Measurements from ENCODE around the gene XK.

Gene XK

GRCh38 chrX:37776987-37777325 lies 91.4 kb downstream of the XK start:
- no peaks in the 10 kb centered on the region for H3K9me2 ChIP-seq (ENCODE audit: low read depth, low read length)
- H3K79me2 ChIP-seq (ENCODE audit: insufficient read depth, low read length) = no peaks in the 10 kb centered on the region
- no peaks in the 10 kb centered on the region for H3F3A ChIP-seq (ENCODE audit: insufficient read depth, low read length)
- peaks cover 47% of the 10 kb centered on the region for H3K4me1 ChIP-seq (ENCODE audit: insufficient read depth, low read length, severe bottlenecking)
- peak overlapping the region; percentile 82 for H3K27ac ChIP-seq (ENCODE audit: low read depth, low read length, poor library complexity, severe bottlenecking)
- TF ChIP-seq CTCF (IDR thresholded peaks at IDR 0.05; ENCODE audit: low read length) (no peak), EZH2 (IDR thresholded peaks at IDR 0.05; ENCODE audit: borderline replicate concordance, low read length) (no peak)
- peak overlapping the region; percentile 21; the same call in 1 of the 2 replicates for H3K9ac ChIP-seq (ENCODE audit: low read length)
- H3K4me2 ChIP-seq (ENCODE audit: low read length) = peak overlapping the region; percentile 32; the same call in 1 of the 2 replicates
- no peaks in the 10 kb centered on the region for H3K9me3 ChIP-seq (ENCODE audit: low read length)
- H2AFZ ChIP-seq (ENCODE audit: low read length) = no peak overlapping the region
- H3K36me3 ChIP-seq (ENCODE audit: insufficient read depth, low read length) = no peaks in the 10 kb centered on the region
- no peaks in the 10 kb centered on the region for H3K27me3 ChIP-seq (ENCODE audit: insufficient read depth, low read length)
- H3K4me3 ChIP-seq (ENCODE audit: low read depth, low read length, poor library complexity, severe bottlenecking) = no peak overlapping the region
- H4K20me1 ChIP-seq (ENCODE audit: insufficient read depth, low read length) = no peaks in the 10 kb centered on the region

DNA sequence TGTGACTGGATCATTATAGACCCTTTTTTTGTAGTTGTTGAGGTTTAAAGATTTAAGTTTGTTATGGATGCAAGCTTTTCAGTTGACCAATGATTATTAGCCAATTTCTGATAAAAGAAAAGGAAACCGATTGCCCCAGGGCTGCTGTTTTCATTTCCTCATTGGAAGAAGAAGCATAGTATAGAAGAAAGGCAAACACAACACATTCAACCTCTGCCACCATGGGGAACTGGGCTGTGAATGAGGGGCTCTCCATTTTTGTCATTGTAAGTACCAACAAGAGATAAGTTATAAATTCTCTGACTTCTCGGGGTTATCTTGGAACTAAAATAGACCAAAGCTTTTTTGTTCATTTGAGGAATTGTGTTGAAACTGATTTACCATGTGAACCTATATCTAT lies 94.3 kb downstream of the XK start, which contains the start of gene CYBB:
TSS of gene CYBB (plus strand) at position 203 of the 400 bp plus-strand sequence. CDS start at position 222, 19 bp downstream.
- peak within 1 kb of the TSS; percentile 51 for H3K27ac ChIP-seq (ENCODE audit: low read depth, low read length, poor library complexity, severe bottlenecking)
- H3K4me1 ChIP-seq (ENCODE audit: insufficient read depth, low read length, severe bottlenecking) = peaks cover 74% of the 10 kb centered on the region
- H2AFZ ChIP-seq (ENCODE audit: low read length) = no peak within 1 kb of the TSS; the same call in 1 of the 2 replicates
- H3K4me2 ChIP-seq (ENCODE audit: low read length) = peak within 1 kb of the TSS; percentile 42
- H3K36me3 ChIP-seq (ENCODE audit: insufficient read depth, low read length) = no peaks in the 10 kb centered on the region
- TF ChIP-seq EZH2 (IDR thresholded peaks at IDR 0.05; ENCODE audit: borderline replicate concordance, low read length) (no peak), CTCF (IDR thresholded peaks at IDR 0.05; ENCODE audit: low read length) (no peak)
- H3K9ac ChIP-seq (ENCODE audit: low read length) = peak within 1 kb of the TSS; percentile 37; the same call in 1 of the 2 replicates
- H4K20me1 ChIP-seq (ENCODE audit: insufficient read depth, low read length) = no peaks in the 10 kb centered on the region
- no peaks in the 10 kb centered on the region for H3K9me2 ChIP-seq (ENCODE audit: low read depth, low read length)
- peak within 1 kb of the TSS; percentile 36 for H3K4me3 ChIP-seq (ENCODE audit: low read depth, low read length, poor library complexity, severe bottlenecking)
- no peaks in the 10 kb centered on the region for H3K27me3 ChIP-seq (ENCODE audit: insufficient read depth, low read length)
- no peaks in the 10 kb centered on the region for H3K79me2 ChIP-seq (ENCODE audit: insufficient read depth, low read length)
- no peaks in the 10 kb centered on the region for H3K9me3 ChIP-seq (ENCODE audit: low read length)
- no peaks in the 10 kb centered on the region for H3F3A ChIP-seq (ENCODE audit: insufficient read depth, low read length)

GRCh38 chrX:37781081-37781480 lies 95.5 kb downstream of the XK start:
- Histone ChIP-seq H3K27me3 (ENCODE audit: insufficient read depth, low read length) (no peaks in the 10 kb centered on the region), H2AFZ (ENCODE audit: low read length) (no peak overlapping the region), H3K27ac (ENCODE audit: low read depth, low read length, poor library complexity, severe bottlenecking) (peak overlapping the region; percentile 51), H3K4me2 (ENCODE audit: low read length) (peak overlapping the region; percentile 42; the same call in 1 of the 2 replicates), H3K9me2 (ENCODE audit: low read depth, low read length) (no peaks in the 10 kb centered on the region), H3K9ac (ENCODE audit: low read length) (peak overlapping the region; percentile 37; the same call in 1 of the 2 replicates), H3K79me2 (ENCODE audit: insufficient read depth, low read length) (no peaks in the 10 kb centered on the region), H3K4me3 (ENCODE audit: low read depth, low read length, poor library complexity, severe bottlenecking) (peak overlapping the region; percentile 36), H3K9me3 (ENCODE audit: low read length) (no peaks in the 10 kb centered on the region), H3F3A (ENCODE audit: insufficient read depth, low read length) (no peaks in the 10 kb centered on the region), H4K20me1 (ENCODE audit: insufficient read depth, low read length) (no peaks in the 10 kb centered on the region), H3K36me3 (ENCODE audit: insufficient read depth, low read length) (no peaks in the 10 kb centered on the region), H3K4me1 (ENCODE audit: insufficient read depth, low read length, severe bottlenecking) (peaks cover 80% of the 10 kb centered on the region)
- TF ChIP-seq EZH2 (IDR thresholded peaks at IDR 0.05; ENCODE audit: borderline replicate concordance, low read length) (no peak), CTCF (IDR thresholded peaks at IDR 0.05; ENCODE audit: low read length) (no peak)
